KOPT-K1 (cell line): ENCODE measurements around the gene FANK1.

ENCODE experiments used
- H3K27ac ChIP-seq: fragments of 200-600 bp; sonication (generic); 2 replicates; pipeline ENCODE4 v1.5.1; 2016; ENCODE audit warnings: antibody characterized with exemption, mild to moderate bottlenecking, low read depth, low read length; ENCODE audit not compliant: poor library complexity, severe bottlenecking
- H3K36me3 ChIP-seq: fragments of 200-600 bp; sonication (generic); 2 replicates; pipeline ENCODE4 v1.5.1; 2017; ENCODE audit warnings: antibody characterized with exemption, mild to moderate bottlenecking, low read length, moderate library complexity; ENCODE audit not compliant: insufficient read depth
- H3K9me3 ChIP-seq: fragments of 200-600 bp; sonication (generic); 2 replicates; pipeline ENCODE4 v1.5.1; 2017; ENCODE audit warnings: antibody characterized with exemption, low read length, mild to moderate bottlenecking; ENCODE audit not compliant: insufficient read depth, poor library complexity, severe bottlenecking

Gene FANK1

GRCh38 chr10:126009650-126010049 is 113.3 kb downstream of the FANK1 start:
- H3K9me3 ChIP-seq, result no peaks in the 10 kb centered on the region
- H3K36me3 ChIP-seq, result no peaks in the 10 kb centered on the region
- no peak overlapping the region for H3K27ac ChIP-seq

GRCh38 chr10:126011995-126012394 is 115.6 kb downstream of the FANK1 start:
- H3K27ac ChIP-seq, result no peak overlapping the region
- H3K9me3 ChIP-seq, result no peaks in the 10 kb centered on the region
- no peaks in the 10 kb centered on the region for H3K36me3 ChIP-seq

GRCh38 chr10:126012485-126012884 is 116.1 kb downstream of the FANK1 start:
- no peaks in the 10 kb centered on the region for H3K9me3 ChIP-seq
- H3K36me3 ChIP-seq, result no peaks in the 10 kb centered on the region
- no peak overlapping the region for H3K27ac ChIP-seq

- no peaks in the 10 kb centered on the region for H3K36me3 ChIP-seq
- H3K27ac ChIP-seq, result no peak overlapping the region
- no peaks in the 10 kb centered on the region for H3K9me3 ChIP-seq
These were observed 117.3 kb downstream of the FANK1 start for GRCh38 chr10:126013489-126014281.

- Histone ChIP-seq H3K9me3 (no peaks in the 10 kb centered on the region), H3K27ac (no peak overlapping the region)
These were observed 117.9 kb downstream of the FANK1 start for GRCh38 chr10:126014309-126014708.

GRCh38 chr10:126015413-126015812 is 119.0 kb downstream of the FANK1 start:
- Histone ChIP-seq H3K9me3 (no peaks in the 10 kb centered on the region), H3K36me3 (no peaks in the 10 kb centered on the region), H3K27ac (no peak overlapping the region)

More at GRCh38 chr10:126014309-126014708, 117.9 kb downstream of the FANK1 start:
- no peaks in the 10 kb centered on the region for H3K36me3 ChIP-seq

- Histone ChIP-seq H3K36me3 (no peaks in the 10 kb centered on the region), H3K9me3 (no peaks in the 10 kb centered on the region), H3K27ac (no peak overlapping the region)
These were observed 119.9 kb downstream of the FANK1 start for GRCh38 chr10:126016156-126016805.

GRCh38 chr10:126016882-126017281 is 120.5 kb downstream of the FANK1 start:
- Histone ChIP-seq H3K9me3 (no peaks in the 10 kb centered on the region), H3K36me3 (no peaks in the 10 kb centered on the region)

GRCh38 chr10:126017961-126018560 is 121.7 kb downstream of the FANK1 start:
- no peaks in the 10 kb centered on the region for H3K9me3 ChIP-seq

More at GRCh38 chr10:126016882-126017281, 120.5 kb downstream of the FANK1 start:
- H3K27ac ChIP-seq, result no peak overlapping the region

GRCh38 chr10:126021833-126022500 is 125.6 kb downstream of the FANK1 start:
- no peaks in the 10 kb centered on the region for H3K36me3 ChIP-seq
- H3K9me3 ChIP-seq, result no peaks in the 10 kb centered on the region
- no peak overlapping the region for H3K27ac ChIP-seq

More at GRCh38 chr10:126017961-126018560, 121.7 kb downstream of the FANK1 start:
- Histone ChIP-seq H3K27ac (no peak overlapping the region), H3K36me3 (no peaks in the 10 kb centered on the region)

GRCh38 chr10:126022841-126023240 is 126.5 kb downstream of the FANK1 start:
- H3K36me3 ChIP-seq, result no peaks in the 10 kb centered on the region
- H3K27ac ChIP-seq, result no peak overlapping the region
- H3K9me3 ChIP-seq, result no peaks in the 10 kb centered on the region

GRCh38 chr10:126027692-126028091 is 131.3 kb downstream of the FANK1 start:
- Histone ChIP-seq H3K9me3 (no peaks in the 10 kb centered on the region), H3K27ac (no peak overlapping the region), H3K36me3 (no peaks in the 10 kb centered on the region)

- H3K36me3 ChIP-seq, result no peaks in the 10 kb centered on the region
These were observed 133.6 kb downstream of the FANK1 start for GRCh38 chr10:126029999-126030398.

GRCh38 chr10:126034586-126034985 is 138.2 kb downstream of the FANK1 start:
- Histone ChIP-seq H3K27ac (no peak overlapping the region), H3K36me3 (no peaks in the 10 kb centered on the region), H3K9me3 (peaks cover 8% of the 10 kb centered on the region)

More at GRCh38 chr10:126029999-126030398, 133.6 kb downstream of the FANK1 start:
- Histone ChIP-seq H3K9me3 (peaks cover 8% of the 10 kb centered on the region), H3K27ac (no peak overlapping the region)

GRCh38 chr10:126036515-126036914 is 140.2 kb downstream of the FANK1 start:
- Histone ChIP-seq H3K9me3 (peaks cover 8% of the 10 kb centered on the region), H3K27ac (no peak overlapping the region), H3K36me3 (no peaks in the 10 kb centered on the region)
